ENCODE measurements around the gene TBX19. TPM values are rescaled to one million over a fixed set of nuclear protein-coding genes. Genes with fewer than 3 reads are reported as not detected.

The TBX19 gene
- 0.53 and 1.4 TPM in 2 replicates for total RNA-seq (ENCODE audit: low replicate concordance)

GRCh38 chr1:168280296-168280927 is at the start of gene TBX19:
TSS of gene TBX19 (plus strand) at chr1:168280877. CDS start at chr1:168281091, 214 bp downstream.

Other genes with a start within 250 kb of the TBX19 start
- 14.3 and 20.0 TPM in 2 replicates for gene GPR161, start 143.9 kb upstream of the TBX19 start, total RNA-seq (ENCODE audit: low replicate concordance)
- gene TIPRL, start 101.9 kb upstream of the TBX19 start, total RNA-seq (ENCODE audit: low replicate concordance) = 36.7 and 61.2 TPM in 2 replicates
- gene SFT2D2, start 54.9 kb upstream of the TBX19 start, total RNA-seq (ENCODE audit: low replicate concordance) = 33.3 and 79.1 TPM in 2 replicates